ENCODE measurements around the gene ADAMTS14. TPM values are rescaled to one million over a fixed set of nuclear protein-coding genes. Genes with fewer than 3 reads are reported as not detected.

ADAMTS14 gene
- total RNA-seq, 2 donors from 2014 or later = 0.33 TPM; not detected in 1

DNA sequence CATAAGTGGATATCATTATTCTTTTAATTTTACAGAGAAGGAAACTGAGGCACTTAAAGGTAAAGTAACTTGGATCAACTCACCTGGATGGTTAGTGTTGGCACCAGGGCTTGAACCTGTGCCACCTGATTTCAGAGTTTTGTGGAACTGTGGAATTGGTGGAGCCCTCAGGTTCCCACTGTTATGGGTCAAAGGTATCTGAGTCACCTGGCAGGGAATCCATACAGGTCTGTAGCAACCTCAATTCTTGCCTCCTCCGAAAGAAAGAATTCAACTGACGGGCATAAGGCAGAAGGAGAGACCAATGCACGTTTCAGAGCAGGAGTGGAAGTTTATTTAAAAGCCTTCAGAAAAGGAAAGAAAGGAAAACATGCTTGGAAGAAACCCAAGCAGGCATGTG lies 25.2 kb upstream of the ADAMTS14 start:
- DNase-seq = no peak
- H3K27me3 ChIP-seq = no peaks in the 10 kb centered on the region
- H3K27ac ChIP-seq = no peak overlapping the region
- intact Hi-C loops (cut with DNase I) = no loop called here
- no peak for ATAC-seq
- no peaks in the 10 kb centered on the region for H3K36me3 ChIP-seq (replicated peaks in 1 of 2; ENCODE audit: insufficient read depth in 1 of 2, low read depth in 2 of 2)
- no peak overlapping the region for H3K4me3 ChIP-seq
- no peak for TF ChIP-seq POLR2A (IDR thresholded peaks at IDR 0.05)
- TF ChIP-seq, protein P1, sequence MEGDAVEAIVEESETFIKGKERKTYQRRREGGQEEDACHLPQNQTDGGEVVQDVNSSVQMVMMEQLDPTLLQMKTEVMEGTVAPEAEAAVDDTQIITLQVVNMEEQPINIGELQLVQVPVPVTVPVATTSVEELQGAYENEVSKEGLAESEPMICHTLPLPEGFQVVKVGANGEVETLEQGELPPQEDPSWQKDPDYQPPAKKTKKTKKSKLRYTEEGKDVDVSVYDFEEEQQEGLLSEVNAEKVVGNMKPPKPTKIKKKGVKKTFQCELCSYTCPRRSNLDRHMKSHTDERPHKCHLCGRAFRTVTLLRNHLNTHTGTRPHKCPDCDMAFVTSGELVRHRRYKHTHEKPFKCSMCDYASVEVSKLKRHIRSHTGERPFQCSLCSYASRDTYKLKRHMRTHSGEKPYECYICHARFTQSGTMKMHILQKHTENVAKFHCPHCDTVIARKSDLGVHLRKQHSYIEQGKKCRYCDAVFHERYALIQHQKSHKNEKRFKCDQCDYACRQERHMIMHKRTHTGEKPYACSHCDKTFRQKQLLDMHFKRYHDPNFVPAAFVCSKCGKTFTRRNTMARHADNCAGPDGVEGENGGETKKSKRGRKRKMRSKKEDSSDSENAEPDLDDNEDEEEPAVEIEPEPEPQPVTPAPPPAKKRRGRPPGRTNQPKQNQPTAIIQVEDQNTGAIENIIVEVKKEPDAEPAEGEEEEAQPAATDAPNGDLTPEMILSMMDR (IDR thresholded peaks at IDR 0.05) = no peak
- no peaks in the 10 kb centered on the region for H3K4me1 ChIP-seq
- peaks cover 0 to 4% (median 0%) of the 10 kb centered on the region in 3 donors for H3K9me3 ChIP-seq
- 61 to 83% methylated on average over 2 to 3 of the region's 3 CpGs for WGBS, 2 donors

DNA sequence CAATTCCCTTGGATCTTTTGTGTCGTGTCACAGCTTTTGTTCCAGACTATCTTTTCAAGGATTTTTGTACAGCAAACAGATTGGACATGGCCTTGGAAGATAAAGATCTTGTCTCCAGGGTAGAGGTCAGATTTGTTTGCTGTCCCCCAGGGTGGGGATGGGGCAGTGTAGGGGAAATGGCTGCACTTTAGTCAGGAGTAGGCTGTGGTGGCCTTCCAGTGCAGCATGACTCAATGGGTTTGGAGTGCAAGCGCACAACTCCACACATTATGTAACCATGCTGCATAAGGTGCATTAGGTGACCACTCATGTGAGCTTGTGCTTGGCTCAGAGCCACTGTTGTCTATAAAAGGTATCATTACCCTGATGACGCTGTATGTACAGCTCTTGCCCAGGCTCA lies 23.9 kb upstream of the ADAMTS14 start:
- H3K27ac ChIP-seq = no peak overlapping the region
- intact Hi-C loops (cut with DNase I) = no loop called here
- no peaks in the 10 kb centered on the region for H3K27me3 ChIP-seq
- no peak for DNase-seq
- no peak overlapping the region for H3K4me3 ChIP-seq
- no peak for ATAC-seq
- H3K4me1 ChIP-seq = no peaks in the 10 kb centered on the region
- no peaks in the 10 kb centered on the region for H3K36me3 ChIP-seq (replicated peaks in 1 of 2; ENCODE audit: insufficient read depth in 1 of 2, low read depth in 2 of 2)
- no peak for TF ChIP-seq POLR2A (IDR thresholded peaks at IDR 0.05)
- H3K9me3 ChIP-seq = peaks cover 0 to 4% (median 0%) of the 10 kb centered on the region in 3 donors
- 85 to 89% methylated on average over 3 of the region's 3 CpGs for WGBS, 2 donors

DNA sequence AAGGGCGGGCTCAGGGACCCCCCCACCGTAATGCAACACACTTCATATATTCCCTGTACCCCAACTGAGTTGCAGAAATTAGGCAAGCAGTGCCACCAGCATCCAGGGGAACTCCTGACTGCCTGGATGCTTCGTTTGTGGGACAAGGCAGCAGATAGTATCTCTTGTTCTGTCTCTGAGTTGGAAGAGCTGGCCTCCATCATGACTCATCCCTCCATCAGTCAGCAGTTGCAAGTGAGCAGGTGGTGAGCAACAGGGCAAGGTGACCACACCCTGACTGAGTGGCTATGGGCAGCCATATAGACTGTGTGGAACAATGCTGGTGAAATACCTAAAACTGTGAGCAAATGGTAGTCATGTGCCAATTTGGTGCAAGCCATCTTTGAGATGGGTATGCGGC lies 22.8 kb upstream of the ADAMTS14 start:
- H3K27ac ChIP-seq = no peak overlapping the region
- H3K9me3 ChIP-seq = peaks cover 0 to 4% (median 0%) of the 10 kb centered on the region in 3 donors
- no peaks in the 10 kb centered on the region for H3K27me3 ChIP-seq
- intact Hi-C loops (cut with DNase I) = no loop called here
- ATAC-seq = no peak
- no peak overlapping the region for H3K4me3 ChIP-seq
- WGBS, 2 donors = 42 to 58% methylated on average over 3 to 4 of the region's 4 CpGs
- H3K36me3 ChIP-seq (replicated peaks in 1 of 2; ENCODE audit: insufficient read depth in 1 of 2, low read depth in 2 of 2) = no peaks in the 10 kb centered on the region
- TF ChIP-seq, protein P1 (IDR thresholded peaks at IDR 0.05) = no peak
- TF ChIP-seq POLR2A (IDR thresholded peaks at IDR 0.05) = no peak
- no peaks in the 10 kb centered on the region for H3K4me1 ChIP-seq
- no peak for DNase-seq

DNA sequence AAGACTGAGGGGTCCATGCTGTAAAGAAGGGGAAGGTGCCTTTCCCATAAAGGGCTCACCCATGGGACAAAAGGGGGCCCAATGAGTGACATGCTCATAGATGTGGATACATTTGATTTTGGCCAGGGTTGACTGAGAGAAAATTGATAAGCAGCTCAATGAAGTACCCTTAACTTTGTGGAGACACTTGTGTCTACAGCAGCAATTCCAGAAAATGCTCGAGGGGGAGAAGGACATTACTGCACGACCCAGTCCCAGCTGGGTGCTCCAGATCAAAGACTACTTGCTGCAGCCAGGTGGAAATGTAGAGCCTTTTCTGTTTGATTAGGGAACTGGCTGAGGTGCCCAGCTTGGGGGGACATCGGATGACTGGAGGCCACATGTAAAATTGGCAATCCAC lies 22.2 kb upstream of the ADAMTS14 start:
- no peak overlapping the region for H3K27ac ChIP-seq
- no peaks in the 10 kb centered on the region for H3K36me3 ChIP-seq (replicated peaks in 1 of 2; ENCODE audit: insufficient read depth in 1 of 2, low read depth in 2 of 2)
- TF ChIP-seq POLR2A (IDR thresholded peaks at IDR 0.05) = no peak
- TF ChIP-seq, protein P1 (IDR thresholded peaks at IDR 0.05) = no peak
- intact Hi-C loops (cut with DNase I) = no loop called here
- H3K4me1 ChIP-seq = no peaks in the 10 kb centered on the region
- no peaks in the 10 kb centered on the region for H3K27me3 ChIP-seq
- ATAC-seq (no peak), DNase-seq (no peak)
- H3K9me3 ChIP-seq = peaks cover 0 to 4% (median 0%) of the 10 kb centered on the region in 3 donors
- H3K4me3 ChIP-seq = no peak overlapping the region
- WGBS, 2 donors = 61 to 72% methylated on average over 3 of the region's 3 CpGs

DNA sequence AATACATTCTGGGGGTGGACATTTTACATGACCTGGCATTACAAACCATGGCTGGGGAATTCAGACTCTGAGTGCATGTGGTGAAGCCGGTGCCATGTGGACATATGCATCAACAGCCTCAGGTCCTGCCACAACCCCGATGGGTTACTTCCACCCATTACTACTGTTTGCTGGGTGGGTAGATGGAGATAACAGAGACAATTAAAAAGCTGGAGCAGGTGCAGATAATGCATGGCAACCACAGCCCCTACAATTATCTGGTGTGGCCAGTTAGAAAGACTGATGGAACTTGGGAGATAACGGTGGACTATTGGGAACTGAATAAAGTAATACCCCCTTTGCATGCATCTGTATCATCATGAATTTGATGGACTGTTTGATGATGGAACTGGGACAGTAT lies 21.6 kb upstream of the ADAMTS14 start:
- DNase-seq (no peak), ATAC-seq (no peak)
- no peaks in the 10 kb centered on the region for H3K36me3 ChIP-seq (replicated peaks in 1 of 2; ENCODE audit: insufficient read depth in 1 of 2, low read depth in 2 of 2)
- 84 to 93% methylated on average over 3 of the region's 3 CpGs for WGBS, 2 donors
- H3K4me3 ChIP-seq = no peak overlapping the region
- peaks cover 0 to 4% (median 0%) of the 10 kb centered on the region in 3 donors for H3K9me3 ChIP-seq
- TF ChIP-seq, protein P1 (IDR thresholded peaks at IDR 0.05) = no peak
- no peak for TF ChIP-seq POLR2A (IDR thresholded peaks at IDR 0.05)
- intact Hi-C loops (cut with DNase I) = no loop called here
- no peaks in the 10 kb centered on the region for H3K4me1 ChIP-seq
- no peaks in the 10 kb centered on the region for H3K27me3 ChIP-seq
- no peak overlapping the region for H3K27ac ChIP-seq

All from body of pancreas (tissue), 4 donors.